Smooth muscle cell (in vitro differentiated cells): Measurements from ENCODE around the gene TTC39C. TPM values are rescaled to one million over a fixed set of nuclear protein-coding genes. Genes with fewer than 3 reads are reported as not detected.

Experiments used
- DNase-seq: peaks from one replicate; lab custom pipeline; 2025; ENCODE audit not compliant: unreplicated experiment; lab: John Stamatoyannopoulos, UW
- H2AFZ ChIP-seq: fragments of 200-600 bp; sonication (generic); 2 replicates; pipeline ENCODE4 v1.6.0; 2016; ENCODE audit warnings: antibody characterized with exemption, low read depth, mild to moderate bottlenecking
- H3F3A ChIP-seq: fragments of 200-600 bp; sonication (generic); 2 replicates; pipeline ENCODE4 v1.6.0; 2017; ENCODE audit warnings: antibody characterized with exemption, low read depth
- H3K27ac ChIP-seq: fragments of 200-600 bp; sonication (generic); 2 replicates; pipeline ENCODE4 v1.5.1; 2016; ENCODE audit warnings: low read depth, mild to moderate bottlenecking
- H3K27me3 ChIP-seq: fragments of 200-600 bp; sonication (generic); 2 replicates; pipeline ENCODE4 v1.6.1; 2016; ENCODE audit warnings: low read depth, mild to moderate bottlenecking
- H3K36me3 ChIP-seq: fragments of 200-600 bp; sonication (generic); 2 replicates; pipeline ENCODE4 v1.5.1; 2016; ENCODE audit warnings: low read depth
- H3K4me1 ChIP-seq: fragments of 200-600 bp; sonication (generic); 2 replicates; pipeline ENCODE4 v1.5.1; 2016; ENCODE audit warnings: low read depth
- H3K4me2 ChIP-seq: fragments of 200-600 bp; sonication (generic); 2 replicates; pipeline ENCODE4 v1.6.0; 2016; ENCODE audit warnings: mild to moderate bottlenecking
- H3K4me3 ChIP-seq: fragments of 200-600 bp; sonication (generic); 2 replicates; pipeline ENCODE4 v1.5.1; 2016; ENCODE audit warnings: mild to moderate bottlenecking
- H3K79me2 ChIP-seq: fragments of 200-600 bp; sonication (generic); 2 replicates; pipeline ENCODE4 v1.6.0; 2016; ENCODE audit warnings: low read depth, mild to moderate bottlenecking
- H3K9ac ChIP-seq: fragments of 200-600 bp; sonication (generic); 2 replicates; pipeline ENCODE4 v1.6.0; 2016; ENCODE audit warnings: low read depth
- H3K9me3 ChIP-seq: fragments of 200-600 bp; sonication (generic); replicated peaks from 2 replicates; pipeline ENCODE4 v1.5.1; 2016; ENCODE audit warnings: low read depth
- H4K20me1 ChIP-seq: fragments of 200-600 bp; sonication (generic); 2 replicates; pipeline ENCODE4 v1.6.0; 2016; ENCODE audit warnings: low read depth
- CTCF ChIP-seq: fragments of 200-600 bp; sonication (generic); IDR thresholded peaks from 2 replicates; pipeline ENCODE4 v1.5.1; 2017; ENCODE audit warnings: borderline replicate concordance, mild to moderate bottlenecking, antibody characterized with exemption; ENCODE audit not compliant: insufficient read depth, poor library complexity, severe bottlenecking
- WGBS: methylation state at CpG from one replicate; pipeline ENCODE4 v1.1.7; 2016; ENCODE audit warnings: low lambda C conversion rate; 5-methylcytosine and 5-hydroxymethylcytosine counted together
- polyA plus RNA-seq: library from polyadenylated mRNA; unstranded; fragments of >200 nt; fragmentation: Nextera tagmentation; extraction: Ambion mirVana; gene quantifications from 2 replicates; pipeline ENCODE4 v1.2.1, GENCODE V29; 2016
- total RNA-seq: library from RNA; depleted of rRNA; stranded (reverse); fragments of >200 nt; gene quantifications from 2 replicates; pipeline ENCODE4 v1.2.3, GENCODE V29; 2014

The TTC39C gene
- total and polyA plus RNA-seq, 2 experiments from 2014 or later, result 3.1 to 10.4 TPM

GRCh38 chr18:24041691-24042090, 27.1 kb downstream of the TTC39C start:
- 98% methylated on average over 4 of the region's 4 CpGs for WGBS
- no peak overlapping the region for H3K4me2 ChIP-seq
- no peak overlapping the region for H3K9ac ChIP-seq
- no peaks in the 10 kb centered on the region for H3K27me3 ChIP-seq
- H3F3A ChIP-seq, result no peaks in the 10 kb centered on the region
- DNase-seq, result no peak
- no peak overlapping the region for H3K27ac ChIP-seq
- H3K36me3 ChIP-seq, result no peaks in the 10 kb centered on the region
- H2AFZ ChIP-seq, result no peak overlapping the region
- no peak for TF ChIP-seq CTCF
- no peak overlapping the region for H3K4me3 ChIP-seq
- H3K9me3 ChIP-seq, result no peaks in the 10 kb centered on the region
- H3K79me2 ChIP-seq, result peaks cover 5% of the 10 kb centered on the region
- H3K4me1 ChIP-seq, result no peaks in the 10 kb centered on the region
- H4K20me1 ChIP-seq, result peaks cover 25% of the 10 kb centered on the region

- Histone ChIP-seq H3K4me2 (no peak overlapping the region), H4K20me1 (peaks cover 16% of the 10 kb centered on the region), H3K9ac (no peak overlapping the region), H3K36me3 (no peaks in the 10 kb centered on the region), H3K9me3 (no peaks in the 10 kb centered on the region), H3K4me1 (no peaks in the 10 kb centered on the region), H3K4me3 (no peak overlapping the region), H3F3A (no peaks in the 10 kb centered on the region), H3K79me2 (peaks cover 5% of the 10 kb centered on the region), H3K27me3 (no peaks in the 10 kb centered on the region), H3K27ac (no peak overlapping the region), H2AFZ (no peak overlapping the region)
- TF ChIP-seq CTCF, result no peak
- WGBS, result 90% methylated on average over 6 of the region's 6 CpGs
- no peak for DNase-seq
Measured at GRCh38 chr18:24043403-24043802, 28.8 kb downstream of the TTC39C start.

DNA sequence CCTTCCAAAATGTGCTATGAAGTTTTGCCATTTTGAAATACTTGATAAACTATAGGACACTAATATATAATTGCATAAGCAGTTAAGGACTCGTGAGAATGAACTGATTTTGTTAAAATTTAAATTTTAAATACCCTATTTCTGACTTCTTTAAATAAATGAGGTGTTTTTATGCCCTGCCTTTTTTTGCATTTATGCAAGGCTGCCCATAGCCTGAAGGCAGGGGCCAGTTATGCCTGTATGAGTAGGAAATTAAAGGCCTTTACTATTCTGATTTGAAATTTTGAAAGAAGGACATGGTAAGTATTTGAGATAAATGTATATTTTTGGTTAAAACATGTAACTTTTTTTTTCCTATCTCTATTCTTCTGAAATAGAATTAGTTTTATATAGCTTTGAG, 33.7 kb downstream of the TTC39C start:
- Histone ChIP-seq H3K36me3 (no peaks in the 10 kb centered on the region), H3K27me3 (no peaks in the 10 kb centered on the region), H3K79me2 (no peaks in the 10 kb centered on the region), H3K4me3 (no peak overlapping the region), H3K27ac (no peak overlapping the region), H3K4me1 (peaks cover 3% of the 10 kb centered on the region), H4K20me1 (peaks cover 33% of the 10 kb centered on the region), H3K4me2 (no peak overlapping the region), H2AFZ (no peak overlapping the region), H3K9ac (no peak overlapping the region), H3K9me3 (no peaks in the 10 kb centered on the region), H3F3A (peaks cover 7% of the 10 kb centered on the region)
- WGBS, result 88% methylated on average over 1 of the region's 1 CpG
- no peak for TF ChIP-seq CTCF
- DNase-seq, result no peak

- DNase-seq, result no peak
- H3K27me3 ChIP-seq, result no peaks in the 10 kb centered on the region
- H3K36me3 ChIP-seq, result no peaks in the 10 kb centered on the region
- no peak for TF ChIP-seq CTCF
- H3K4me1 ChIP-seq, result peaks cover 3% of the 10 kb centered on the region
- H3K4me2 ChIP-seq, result no peak overlapping the region
- H3K79me2 ChIP-seq, result no peaks in the 10 kb centered on the region
- peaks cover 7% of the 10 kb centered on the region for H3F3A ChIP-seq
- no peak overlapping the region for H3K9ac ChIP-seq
- no peaks in the 10 kb centered on the region for H3K9me3 ChIP-seq
- WGBS, result 96% methylated on average over 3 of the region's 3 CpGs
- H3K27ac ChIP-seq, result no peak overlapping the region
- peaks cover 31% of the 10 kb centered on the region for H4K20me1 ChIP-seq
- no peak overlapping the region for H2AFZ ChIP-seq
- no peak overlapping the region for H3K4me3 ChIP-seq
Measured at GRCh38 chr18:24049142-24049541, 34.6 kb downstream of the TTC39C start.
